RWPE1 (cell line): ENCODE data around the gene CST6.

ENCODE experiments used
- CTCF ChIA-PET: fragments of 350-600 bp; sonication (Branson Sonifier 250); formaldehyde crosslinking; extraction: SDS; loops from one replicate; lab custom pipeline; 2021; lab: Yijun Ruan, JAX
- POLR2A ChIA-PET: fragments of 400-600 bp; formaldehyde crosslinking; extraction: SDS; loops from one replicate; lab custom pipeline; 2020; ENCODE audit warnings: antibody characterized with exemption; ENCODE audit not compliant: low non-redundant PET; lab: Yijun Ruan, JAX
- DNase-seq: peaks from one replicate; pipeline ENCODE4 v3.0.0; 2012; ENCODE audit warnings: low spot score
- H3K27ac ChIP-seq: fragments of 450-650 bp; 2 replicates; pipeline ENCODE4 v1.5.1; 2017
- CTCF ChIP-seq: fragments of 450-650 bp; conservative IDR thresholded peaks from 2 replicates; pipeline ENCODE4 v1.5.1; 2017; ENCODE audit warnings: low read depth, mild to moderate bottlenecking

The CST6 gene

GRCh38 chr11:65982824-65983588 is 28.8 kb upstream of the CST6 start:
- ChIA-PET POLR2A (no interaction called here), CTCF (interaction anchor here (0.5 to 1.3 kb wide), 4 partner anchors 94 to 129 kb away, joined by 3 to 6 read pairs (median 3); partner anchors contain the start of genes FIBP and MUS81)
- no peak for TF ChIP-seq CTCF
- no peak for DNase-seq
- H3K27ac ChIP-seq, result no peak overlapping the region

GRCh38 chr11:65983589-65983987 is 28.2 kb upstream of the CST6 start:
- CTCF ChIA-PET, result interaction anchor here (0.5 to 1.3 kb wide), 4 partner anchors 95 to 130 kb away, joined by 3 to 6 read pairs (median 3); partner anchors contain the start of genes FIBP and MUS81
- H3K27ac ChIP-seq, result no peak overlapping the region
- TF ChIP-seq CTCF, result no peak
- POLR2A ChIA-PET, result no interaction called here
- no peak for DNase-seq

GRCh38 chr11:65987336-65987735 is 24.5 kb upstream of the CST6 start:
- no peak for DNase-seq
- CTCF ChIA-PET, result interaction anchor here (1.7 kb wide), 1 partner anchor 103 kb away, joined by 11 read pairs; no protein-coding TSS in a partner anchor
- H3K27ac ChIP-seq, result no peak overlapping the region
- TF ChIP-seq CTCF, result no peak
- POLR2A ChIA-PET, result no interaction called here

GRCh38 chr11:65988791-65989592 is 22.8 kb upstream of the CST6 start:
- peak; percentile 86 for DNase-seq
- CTCF ChIA-PET, result interaction anchor here (0.6 to 1.7 kb wide), 13 partner anchors 11 to 1359 kb away, joined by 3 to 11 read pairs (median 4); partner anchors contain the start of genes BANF1, CCDC85B and FIBP
- POLR2A ChIA-PET, result no interaction called here
- TF ChIP-seq CTCF, result peak; percentile 97
- peak overlapping the region; percentile 62 for H3K27ac ChIP-seq

GRCh38 chr11:65992056-65992455 is 19.8 kb upstream of the CST6 start:
- H3K27ac ChIP-seq, result no peak overlapping the region
- ChIA-PET POLR2A (no interaction called here), CTCF (interaction anchor here (0.6 to 1.2 kb wide), 4 partner anchors 59 to 296 kb away, joined by 3 read pairs; no protein-coding TSS in a partner anchor)
- DNase-seq, result no peak
- TF ChIP-seq CTCF, result no peak

GRCh38 chr11:65997286-65997685 is 14.5 kb upstream of the CST6 start:
- POLR2A ChIA-PET, result no interaction called here
- no peak for DNase-seq
- TF ChIP-seq CTCF, result no peak
- CTCF ChIA-PET, result no interaction called here
- no peak overlapping the region for H3K27ac ChIP-seq
